ENCODE results near the gene NUP133.

GRCh38 chr1:229474509-229474908, 33.6 kb downstream of the NUP133 start:
- TF ChIP-seq POLR2AphosphoS5 (IDR thresholded peaks at IDR 0.05), result no peak
- TF ChIP-seq CTCF (IDR thresholded peaks at IDR 0.05), result no peak
